GM21367 (cell line): Measurements from ENCODE around the gene USP26.
"Not testable (repeated sequence)": the region's sequence is repeated elsewhere in the genome, so short reads cannot be mapped to it uniquely, and the experiment has no call there.

Experiments used
- ATAC-seq: cut with Tn5 transposase; IDR thresholded peaks from one replicate; pipeline ENCODE4 v1.9.1; 2021; ENCODE audit not compliant: unreplicated experiment

USP26 gene

GRCh38 chrX:133033010-133033409 lies 63.9 kb downstream of the USP26 start:
- no peak for ATAC-seq

GRCh38 chrX:133018229-133018628 lies 78.7 kb downstream of the USP26 start:
- no peak for ATAC-seq

GRCh38 chrX:133007458-133007857 lies 89.5 kb downstream of the USP26 start:
- ATAC-seq: no peak

GRCh38 chrX:133005616-133006015 lies 91.3 kb downstream of the USP26 start:
- no peak for ATAC-seq

- no peak for ATAC-seq
Observed at GRCh38 chrX:133005042-133005441, 91.9 kb downstream of the USP26 start.

GRCh38 chrX:132999209-132999608 lies 97.7 kb downstream of the USP26 start:
- ATAC-seq: no peak

GRCh38 chrX:132990835-132991234 lies 106.1 kb downstream of the USP26 start:
- no peak for ATAC-seq

GRCh38 chrX:132986556-132986955 lies 110.4 kb downstream of the USP26 start:
- no peak for ATAC-seq

GRCh38 chrX:132984058-132984650 lies 112.8 kb downstream of the USP26 start:
- ATAC-seq: no peak

GRCh38 chrX:132983496-132983895 lies 113.4 kb downstream of the USP26 start:
- ATAC-seq: no peak

- ATAC-seq: not testable (repeated sequence)
Observed at GRCh38 chrX:132980035-132980434, 116.9 kb downstream of the USP26 start.
